CD14-positive monocyte (primary cell): ENCODE results near the gene MACROD2. TPM values are rescaled to one million over a fixed set of nuclear protein-coding genes. Genes with fewer than 3 reads are reported as not detected.

Experiments
- DNase-seq, 3 donors: peaks; one replicate each; pipeline ENCODE4 v3.0.0-alpha.2; 2011 to 2022
- H2AFZ ChIP-seq: 2 replicates; pipeline ENCODE4 v1.6.0; 2012; ENCODE audit warnings: mild to moderate bottlenecking, low read depth, low read length, inconsistent platforms; ENCODE audit not compliant: insufficient read depth, poor library complexity, severe bottlenecking
- H3K27ac ChIP-seq, 2 donors: 1 replicate in 1 of 2; 2 replicates in 1 of 2; pipeline ENCODE4 v1.5.1; 2012 to 2013; ENCODE audit warnings: low read length in 2 of 2, control low read depth in 1 of 2, inconsistent platforms in 1 of 2, low read depth in 1 of 2, mild to moderate bottlenecking in 1 of 2
- H3K27me3 ChIP-seq, 2 donors: one replicate each; pipeline versions ENCODE4 v1.6.0 to v1.6.1; 2011 to 2013; ENCODE audit warnings: low read length in 2 of 2; ENCODE audit not compliant: control insufficient read depth in 2 of 2, insufficient read depth in 2 of 2
- H3K36me3 ChIP-seq, 2 donors: replicated peaks in 1 of 2; 1 replicate in 1 of 2; 2 replicates in 1 of 2; pipeline versions ENCODE4 v1.5.1 to v1.6.1; 2012 to 2013; ENCODE audit warnings: low read length in 2 of 2, control low read depth in 1 of 2, inconsistent platforms in 1 of 2, mild to moderate bottlenecking in 1 of 2; ENCODE audit not compliant: insufficient read depth in 2 of 2, control insufficient read depth in 1 of 2
- H3K4me1 ChIP-seq, 2 donors: 1 replicate in 1 of 2; 2 replicates in 1 of 2; pipeline versions ENCODE4 v1.5.1 to v1.6.1; 2012 to 2013; ENCODE audit warnings: low read length in 2 of 2, control low read depth in 1 of 2, inconsistent platforms in 1 of 2, mild to moderate bottlenecking in 1 of 2, moderate library complexity in 1 of 2; ENCODE audit not compliant: insufficient read depth in 2 of 2, control insufficient read depth in 1 of 2
- H3K4me2 ChIP-seq: replicated peaks from 2 replicates; pipeline ENCODE3; 2012; ENCODE audit warnings: low read length, moderate library complexity, mild to moderate bottlenecking; ENCODE audit not compliant: poor library complexity, severe bottlenecking; ENCODE audit errors: extremely low read depth
- H3K4me3 ChIP-seq, 3 experiments: fragments of 200-600 bp in 1 of 3; sonication (generic) in 1 of 3; replicated peaks in 1 of 3; 1 replicate in 2 of 3; 2 replicates in 1 of 3; pipeline ENCODE4 v1.5.1; 2011 to 2013; ENCODE audit warnings: low read length in 3 of 3, mild to moderate bottlenecking in 3 of 3, control low read depth in 2 of 3, low read depth in 2 of 3, inconsistent platforms in 1 of 3, moderate library complexity in 1 of 3
- H3K79me2 ChIP-seq: 2 replicates; pipeline ENCODE4 v1.6.0; 2012; ENCODE audit warnings: mild to moderate bottlenecking, control low read depth, inconsistent platforms, low read length, moderate library complexity; ENCODE audit not compliant: insufficient read depth
- H3K9ac ChIP-seq: 2 replicates; pipeline ENCODE4 v1.6.0; 2017; ENCODE audit warnings: low read length, mild to moderate bottlenecking; ENCODE audit not compliant: insufficient read depth, poor library complexity, severe bottlenecking
- H3K9me3 ChIP-seq, 2 donors: replicated peaks in 1 of 2; 1 replicate in 1 of 2; 2 replicates in 1 of 2; pipeline versions ENCODE4 v1.5.1 to v1.6.1; 2012 to 2013; ENCODE audit warnings: low read length in 2 of 2, control low read depth in 1 of 2; ENCODE audit not compliant: control insufficient read depth in 1 of 2, insufficient read depth in 1 of 2
- H4K20me1 ChIP-seq: 2 replicates; pipeline ENCODE4 v1.6.0; 2012; ENCODE audit warnings: mild to moderate bottlenecking, low read length, control low read depth, moderate library complexity; ENCODE audit not compliant: insufficient read depth
- H3K27ac Mint-ChIP-seq, 7 donors: one replicate each; pipeline ENCODE4 v1.8.0; 2020; ENCODE audit warnings: mild to moderate bottlenecking in 7 of 7, mixed read lengths in 7 of 7, moderate library complexity in 6 of 7, inconsistent platforms in 2 of 7
- H3K27me3 Mint-ChIP-seq, 3 donors: one replicate each; pipeline ENCODE4 v1.8.0; 2021 to 2022; ENCODE audit warnings: low read depth in 3 of 3, mild to moderate bottlenecking in 3 of 3, mixed read lengths in 3 of 3, moderate library complexity in 3 of 3, inconsistent platforms in 1 of 3
- H3K36me3 Mint-ChIP-seq, 2 donors: one replicate each; pipeline ENCODE4 v1.8.0; 2020; ENCODE audit warnings: mixed read lengths in 2 of 2, inconsistent platforms in 1 of 2, mild to moderate bottlenecking in 1 of 2
- H3K4me1 Mint-ChIP-seq: one replicate; pipeline ENCODE4 v1.8.0; 2020; ENCODE audit warnings: mild to moderate bottlenecking, mixed read lengths
- H3K4me3 Mint-ChIP-seq, 2 donors: one replicate each; pipeline ENCODE4 v1.8.0; 2020; ENCODE audit warnings: mild to moderate bottlenecking in 2 of 2, mixed read lengths in 2 of 2, moderate library complexity in 1 of 2
- H3K9me3 Mint-ChIP-seq, 7 donors: one replicate each; pipeline ENCODE4 v1.8.0; 2020 to 2022; ENCODE audit warnings: mixed read lengths in 7 of 7, mild to moderate bottlenecking in 6 of 7, moderate library complexity in 6 of 7, inconsistent platforms in 2 of 7
- CTCF ChIP-seq: fragments of 200-600 bp; IDR thresholded peaks from one replicate; pipeline ENCODE4 v1.8.0; 2022; ENCODE audit warnings: antibody characterized with exemption, mild to moderate bottlenecking
- WGBS: methylation state at CpG from one replicate; pipeline ENCODE4 v1.1.5; 2013; ENCODE audit warnings: missing lambda C conversion rate; ENCODE audit not compliant: insufficient coverage; 5-methylcytosine and 5-hydroxymethylcytosine counted together
- intact Hi-C, 2 donors: fragments of 100-400 bp; cut with micrococcal nuclease; formaldehyde crosslinking; loops; one replicate each; pipeline versions ENCODE4 v1.15.0 to v1.15.1; 2023
- polyA plus RNA-seq, 3 donors: library from polyadenylated mRNA; depleted of rRNA in 1 of 3; unstranded in 2 of 3; stranded (reverse) in 1 of 3; fragments of 300-500 nt in 2 of 3; fragments of >200 nt in 1 of 3; fragmentation: Illumina TruSeq in 2 of 3; gene quantifications; 1 replicate in 2 of 3; 2 replicates in 1 of 3; pipeline ENCODE4 v1.2.3, GENCODE V29; 2012 to 2021

Gene MACROD2
- polyA plus RNA-seq, 3 donors, result 0.23 TPM; not detected in 2

DNA sequence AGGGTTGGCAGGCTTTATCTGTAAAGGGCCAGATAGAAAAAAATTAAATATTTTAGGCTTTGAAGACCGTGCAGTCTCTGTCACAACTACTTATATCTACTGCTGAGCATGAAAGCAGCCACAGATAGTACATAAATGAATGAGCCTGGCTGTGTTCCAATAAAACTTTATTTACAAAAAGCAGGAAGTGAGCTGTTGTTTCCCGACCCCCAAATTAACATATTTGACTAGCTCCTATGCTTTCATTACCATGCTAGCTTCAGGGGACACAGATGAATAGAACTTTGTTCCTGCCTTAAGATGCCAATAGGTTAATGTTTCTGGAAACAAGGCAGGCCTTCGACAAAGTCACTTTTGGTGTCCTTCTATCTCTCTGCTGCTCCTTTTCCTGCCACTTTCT lies 1400.1 kb downstream of the MACROD2 start:
- no peak overlapping the region for H3K27ac Mint-ChIP-seq
- Histone ChIP-seq H3K9me3 (peaks cover 0 to 2% of the 10 kb centered on the region in 2 donors), H3K4me1 (no peaks in the 10 kb centered on the region), H3K27ac (no peak overlapping the region), H3K36me3 (no peaks in the 10 kb centered on the region), H4K20me1 (no peaks in the 10 kb centered on the region), H3K27me3 (no peaks in the 10 kb centered on the region), H3K9ac (no peak overlapping the region), H3K4me3 (no peak overlapping the region), H2AFZ (no peak overlapping the region), H3K79me2 (no peaks in the 10 kb centered on the region), H3K4me2 (no peak overlapping the region)
- H3K27me3 Mint-ChIP-seq, result peaks cover 0 to 3% (median 0%) of the 10 kb centered on the region in 3 donors
- DNase-seq, result no peak
- H3K4me1 Mint-ChIP-seq, result no peaks in the 10 kb centered on the region
- intact Hi-C loops, result no loop called here
- H3K4me3 Mint-ChIP-seq, result no peak overlapping the region
- no peak for TF ChIP-seq CTCF
- WGBS, result 90% methylated on average over 2 of the region's 3 CpGs
- H3K9me3 Mint-ChIP-seq, result peaks cover 0 to 11% (median 4%) of the 10 kb centered on the region in 7 donors
- H3K36me3 Mint-ChIP-seq, result no peaks in the 10 kb centered on the region

GRCh38 chr20:15396026-15396425 lies 1400.7 kb downstream of the MACROD2 start:
- Histone ChIP-seq H3K9ac (no peak overlapping the region), H3K79me2 (no peaks in the 10 kb centered on the region), H3K9me3 (peaks cover 0 to 2% of the 10 kb centered on the region in 2 donors), H3K36me3 (no peaks in the 10 kb centered on the region), H3K27me3 (no peaks in the 10 kb centered on the region), H3K4me3 (no peak overlapping the region), H2AFZ (no peak overlapping the region), H3K4me1 (no peaks in the 10 kb centered on the region), H4K20me1 (no peaks in the 10 kb centered on the region), H3K4me2 (no peak overlapping the region), H3K27ac (no peak overlapping the region)
- Mint-ChIP-seq H3K4me1 (no peaks in the 10 kb centered on the region), H3K27ac (no peak overlapping the region), H3K4me3 (no peak overlapping the region), H3K27me3 (peaks cover 0 to 3% (median 0%) of the 10 kb centered on the region in 3 donors), H3K9me3 (peaks cover 3 to 13% (median 7%) of the 10 kb centered on the region in 7 donors), H3K36me3 (no peaks in the 10 kb centered on the region)
- intact Hi-C loops, result no loop called here
- TF ChIP-seq CTCF, result no peak
- WGBS, result no CpG with 5 or more reads among the region's 2 CpGs
- no peak for DNase-seq
